ENCODE measurements around the gene SRBD1.

SRBD1 gene

GRCh38 chr2:45545943-45546342, 65.1 kb downstream of the SRBD1 start:
- in situ Hi-C loops (cut with HindIII; ENCODE audit: low sequenced_read_pairs) = no loop called here
- no peak for DNase-seq (ENCODE audit: low read depth, low spot score)
- H3K4me3 ChIP-seq (ENCODE audit: low read depth, low read length) = no peak overlapping the region
- TF ChIP-seq CTCF (IDR thresholded peaks at IDR 0.05; ENCODE audit: low read depth, low read length) = no peak

GRCh38 chr2:45543257-45543656, 67.8 kb downstream of the SRBD1 start:
- in situ Hi-C loops (cut with HindIII; ENCODE audit: low sequenced_read_pairs) = no loop called here
- TF ChIP-seq CTCF (IDR thresholded peaks at IDR 0.05; ENCODE audit: low read depth, low read length) = no peak
- no peak overlapping the region for H3K4me3 ChIP-seq (ENCODE audit: low read depth, low read length)
- DNase-seq (ENCODE audit: low read depth, low spot score) = no peak

- in situ Hi-C loops (cut with HindIII; ENCODE audit: low sequenced_read_pairs) = no loop called here
Observed at GRCh38 chr2:45542013-45542412, 69.1 kb downstream of the SRBD1 start.

GRCh38 chr2:45541450-45541849, 69.6 kb downstream of the SRBD1 start:
- in situ Hi-C loops (cut with HindIII; ENCODE audit: low sequenced_read_pairs) = no loop called here
- DNase-seq (ENCODE audit: low read depth, low spot score) = no peak
- TF ChIP-seq CTCF (IDR thresholded peaks at IDR 0.05; ENCODE audit: low read depth, low read length) = no peak
- no peak overlapping the region for H3K4me3 ChIP-seq (ENCODE audit: low read depth, low read length)

More at GRCh38 chr2:45542013-45542412, 69.1 kb downstream of the SRBD1 start:
- H3K4me3 ChIP-seq (ENCODE audit: low read depth, low read length) = no peak overlapping the region
- no peak for DNase-seq (ENCODE audit: low read depth, low spot score)
- no peak for TF ChIP-seq CTCF (IDR thresholded peaks at IDR 0.05; ENCODE audit: low read depth, low read length)

- in situ Hi-C loops (cut with HindIII; ENCODE audit: low sequenced_read_pairs) = no loop called here
- no peak overlapping the region for H3K4me3 ChIP-seq (ENCODE audit: low read depth, low read length)
- no peak for DNase-seq (ENCODE audit: low read depth, low spot score)
- TF ChIP-seq CTCF (IDR thresholded peaks at IDR 0.05; ENCODE audit: low read depth, low read length) = no peak
Observed at GRCh38 chr2:45540942-45541341, 70.1 kb downstream of the SRBD1 start.

GRCh38 chr2:45533771-45534170, 77.3 kb downstream of the SRBD1 start:
- in situ Hi-C loops (cut with HindIII; ENCODE audit: low sequenced_read_pairs) = no loop called here
- TF ChIP-seq CTCF (IDR thresholded peaks at IDR 0.05; ENCODE audit: low read depth, low read length) = no peak
- H3K4me3 ChIP-seq (ENCODE audit: low read depth, low read length) = no peak overlapping the region
- peak; percentile 43 for DNase-seq (ENCODE audit: low read depth, low spot score)

- no peak overlapping the region for H3K4me3 ChIP-seq (ENCODE audit: low read depth, low read length)
- no peak for TF ChIP-seq CTCF (IDR thresholded peaks at IDR 0.05; ENCODE audit: low read depth, low read length)
- in situ Hi-C loops (cut with HindIII; ENCODE audit: low sequenced_read_pairs) = no loop called here
Observed at GRCh38 chr2:45532181-45532580, 78.9 kb downstream of the SRBD1 start.

More at GRCh38 chr2:45532181-45532580, 78.9 kb downstream of the SRBD1 start:
- no peak for DNase-seq (ENCODE audit: low read depth, low spot score)
